Peyer's patch (tissue), 4 donors: ENCODE measurements around the gene EPB41L4A.

Experiments used
- POLR2A ChIP-seq, 2 donors: fragments of 450-650 bp; IDR thresholded peaks; one replicate each; pipeline ENCODE4 v1.5.1; 2017; ENCODE audit warnings: antibody characterized with exemption in 2 of 2, mild to moderate bottlenecking in 2 of 2, moderate library complexity in 2 of 2
- TF ChIP-seq, protein P1 (sequence below), 6 experiments: fragments of 450-650 bp in 4 of 6; fragments of 200-600 bp in 2 of 6; sonication (generic) in 1 of 6; IDR thresholded peaks; one replicate each; pipeline ENCODE4 v1.5.1; 2017 to 2019; ENCODE audit warnings: antibody characterized with exemption in 6 of 6, mild to moderate bottlenecking in 3 of 6, moderate library complexity in 1 of 6

DNA sequence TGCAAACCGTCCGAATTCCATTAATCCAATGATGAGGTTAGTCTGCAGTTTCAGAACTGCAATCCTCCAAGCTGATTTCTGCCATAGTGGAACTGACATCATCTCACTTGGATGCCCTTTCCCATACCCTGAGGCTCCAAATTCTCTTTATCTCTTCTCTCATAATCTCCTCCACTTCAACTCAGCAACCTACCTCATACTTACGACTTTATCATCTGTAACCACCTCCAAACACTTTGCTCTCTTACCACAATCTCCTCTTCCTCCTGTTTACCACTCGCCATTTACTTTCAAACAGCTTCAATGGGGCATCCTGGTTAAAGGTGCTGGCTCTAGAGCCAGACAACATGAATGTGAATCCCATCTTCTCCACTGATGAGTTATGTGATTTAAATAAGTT lies 223.2 kb downstream of the EPB41L4A start:
- TF ChIP-seq POLR2A (IDR thresholded peaks at IDR 0.05) = no peak
- TF ChIP-seq, protein P1, sequence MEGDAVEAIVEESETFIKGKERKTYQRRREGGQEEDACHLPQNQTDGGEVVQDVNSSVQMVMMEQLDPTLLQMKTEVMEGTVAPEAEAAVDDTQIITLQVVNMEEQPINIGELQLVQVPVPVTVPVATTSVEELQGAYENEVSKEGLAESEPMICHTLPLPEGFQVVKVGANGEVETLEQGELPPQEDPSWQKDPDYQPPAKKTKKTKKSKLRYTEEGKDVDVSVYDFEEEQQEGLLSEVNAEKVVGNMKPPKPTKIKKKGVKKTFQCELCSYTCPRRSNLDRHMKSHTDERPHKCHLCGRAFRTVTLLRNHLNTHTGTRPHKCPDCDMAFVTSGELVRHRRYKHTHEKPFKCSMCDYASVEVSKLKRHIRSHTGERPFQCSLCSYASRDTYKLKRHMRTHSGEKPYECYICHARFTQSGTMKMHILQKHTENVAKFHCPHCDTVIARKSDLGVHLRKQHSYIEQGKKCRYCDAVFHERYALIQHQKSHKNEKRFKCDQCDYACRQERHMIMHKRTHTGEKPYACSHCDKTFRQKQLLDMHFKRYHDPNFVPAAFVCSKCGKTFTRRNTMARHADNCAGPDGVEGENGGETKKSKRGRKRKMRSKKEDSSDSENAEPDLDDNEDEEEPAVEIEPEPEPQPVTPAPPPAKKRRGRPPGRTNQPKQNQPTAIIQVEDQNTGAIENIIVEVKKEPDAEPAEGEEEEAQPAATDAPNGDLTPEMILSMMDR (IDR thresholded peaks at IDR 0.05) = no peak
